ENCODE measurements around the gene ZFYVE21. TPM values are rescaled to one million over a fixed set of nuclear protein-coding genes. Genes with fewer than 3 reads are reported as not detected.
"Not testable (repeated sequence)": the region's sequence is repeated elsewhere in the genome, so short reads cannot be mapped to it uniquely, and the experiment has no call there.

ZFYVE21 gene
- total RNA-seq, 3 donors from 2014 or later: 49.9 to 67.1 (median 60.9) TPM

- Histone ChIP-seq H3K4me1 (ENCODE audit: low read depth) (no peaks in the 10 kb centered on the region), H3K9me3 (no peaks in the 10 kb centered on the region), H3K36me3 (ENCODE audit: low read depth) (no peaks in the 10 kb centered on the region), H3K4me3 (no peak overlapping the region)
- intact Hi-C loops (cut with DNase I, micrococcal nuclease): no loop called here
- no peak for TF ChIP-seq CTCF (IDR thresholded peaks at IDR 0.05)
- ATAC-seq (no peak), DNase-seq (no peak)
Observed at GRCh38 chr14:103770500-103770899, 54.9 kb downstream of the ZFYVE21 start.

- intact Hi-C loops (cut with DNase I, micrococcal nuclease): no loop called here
Observed at GRCh38 chr14:103770902-103771301, 55.3 kb downstream of the ZFYVE21 start.

GRCh38 chr14:103772078-103772712 is 56.6 kb downstream of the ZFYVE21 start:
- no peaks in the 10 kb centered on the region for H3K36me3 ChIP-seq (ENCODE audit: low read depth)
- no peak for DNase-seq
- ATAC-seq: no peak
- no peaks in the 10 kb centered on the region for H3K9me3 ChIP-seq
- TF ChIP-seq CTCF (IDR thresholded peaks at IDR 0.05): no peak
- H3K4me1 ChIP-seq (ENCODE audit: low read depth): no peaks in the 10 kb centered on the region
- intact Hi-C loops (cut with DNase I, micrococcal nuclease): no loop called here
- no peak overlapping the region for H3K4me3 ChIP-seq

More at GRCh38 chr14:103770902-103771301, 55.3 kb downstream of the ZFYVE21 start:
- H3K9me3 ChIP-seq: no peaks in the 10 kb centered on the region
- DNase-seq: no peak
- no peak for ATAC-seq
- no peaks in the 10 kb centered on the region for H3K4me1 ChIP-seq (ENCODE audit: low read depth)
- H3K4me3 ChIP-seq: no peak overlapping the region
- TF ChIP-seq CTCF (IDR thresholded peaks at IDR 0.05): no peak
- H3K36me3 ChIP-seq (ENCODE audit: low read depth): no peaks in the 10 kb centered on the region

GRCh38 chr14:103773521-103773920 is 57.9 kb downstream of the ZFYVE21 start:
- Histone ChIP-seq H3K4me3 (no peak overlapping the region), H3K9me3 (no peaks in the 10 kb centered on the region), H3K4me1 (ENCODE audit: low read depth) (no peaks in the 10 kb centered on the region), H3K36me3 (ENCODE audit: low read depth) (no peaks in the 10 kb centered on the region)
- intact Hi-C loops (cut with DNase I, micrococcal nuclease): no loop called here
- ATAC-seq: no peak
- DNase-seq: no peak
- TF ChIP-seq CTCF (IDR thresholded peaks at IDR 0.05): no peak

- Histone ChIP-seq H3K4me3 (no peak overlapping the region), H3K4me1 (ENCODE audit: low read depth) (no peaks in the 10 kb centered on the region), H3K9me3 (no peaks in the 10 kb centered on the region), H3K36me3 (ENCODE audit: low read depth) (no peaks in the 10 kb centered on the region)
- DNase-seq: no peak
- ATAC-seq: no peak
- intact Hi-C loops (cut with DNase I, micrococcal nuclease): no loop called here
- TF ChIP-seq CTCF (IDR thresholded peaks at IDR 0.05): no peak
Observed at GRCh38 chr14:103775506-103775905, 59.9 kb downstream of the ZFYVE21 start.

- ATAC-seq; H3K4me1 ChIP-seq (ENCODE audit: low read depth); H3K4me3 ChIP-seq; DNase-seq; H3K36me3 ChIP-seq (ENCODE audit: low read depth); intact Hi-C loops (cut with DNase I, micrococcal nuclease); H3K9me3 ChIP-seq: not testable (repeated sequence)
Observed at GRCh38 chr14:103776319-103776718, 60.7 kb downstream of the ZFYVE21 start.
